Epithelial cell of esophagus (primary cell): ENCODE measurements around the gene PTPRR.
A peak's percentile ranks its signal among the peaks of the same experiment; 100 is the strongest.

ENCODE experiments used
- DNase-seq: peaks from one replicate; pipeline ENCODE4 v3.0.0; 2010; ENCODE audit warnings: low read depth
- H3K4me3 ChIP-seq: 2 replicates; pipeline ENCODE4 v1.5.1; 2011; ENCODE audit warnings: mild to moderate bottlenecking, low read length, control low read depth
- TF ChIP-seq, protein P1 (sequence below): IDR thresholded peaks from 2 replicates; pipeline ENCODE4 v1.5.1; 2011; ENCODE audit warnings: low read depth, mild to moderate bottlenecking, low read length, control low read depth, inconsistent platforms; ENCODE audit not compliant: insufficient read depth; ENCODE audit errors: missing control alignments

PTPRR gene

DNA sequence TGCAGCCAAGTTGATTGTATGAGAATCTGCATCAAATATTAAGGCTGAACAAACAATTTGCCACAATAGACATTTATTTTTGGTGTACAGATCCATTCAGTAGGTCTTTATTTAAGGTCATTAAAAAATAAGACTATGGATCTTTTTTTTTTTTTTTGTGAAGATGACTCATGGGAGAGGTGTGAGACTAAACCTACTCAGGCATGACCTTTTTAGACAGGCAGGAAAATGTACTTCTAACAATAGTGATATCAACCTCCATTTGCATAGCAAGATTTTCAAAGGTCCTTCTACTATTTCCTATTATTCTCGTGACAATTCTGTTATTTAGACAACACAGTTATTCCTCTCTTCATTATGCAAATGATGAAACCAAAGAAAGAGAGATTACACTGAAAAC, 39.9 kb upstream of the PTPRR start:
- DNase-seq = peak; percentile 15
- no peak overlapping the region for H3K4me3 ChIP-seq
- TF ChIP-seq, protein P1, sequence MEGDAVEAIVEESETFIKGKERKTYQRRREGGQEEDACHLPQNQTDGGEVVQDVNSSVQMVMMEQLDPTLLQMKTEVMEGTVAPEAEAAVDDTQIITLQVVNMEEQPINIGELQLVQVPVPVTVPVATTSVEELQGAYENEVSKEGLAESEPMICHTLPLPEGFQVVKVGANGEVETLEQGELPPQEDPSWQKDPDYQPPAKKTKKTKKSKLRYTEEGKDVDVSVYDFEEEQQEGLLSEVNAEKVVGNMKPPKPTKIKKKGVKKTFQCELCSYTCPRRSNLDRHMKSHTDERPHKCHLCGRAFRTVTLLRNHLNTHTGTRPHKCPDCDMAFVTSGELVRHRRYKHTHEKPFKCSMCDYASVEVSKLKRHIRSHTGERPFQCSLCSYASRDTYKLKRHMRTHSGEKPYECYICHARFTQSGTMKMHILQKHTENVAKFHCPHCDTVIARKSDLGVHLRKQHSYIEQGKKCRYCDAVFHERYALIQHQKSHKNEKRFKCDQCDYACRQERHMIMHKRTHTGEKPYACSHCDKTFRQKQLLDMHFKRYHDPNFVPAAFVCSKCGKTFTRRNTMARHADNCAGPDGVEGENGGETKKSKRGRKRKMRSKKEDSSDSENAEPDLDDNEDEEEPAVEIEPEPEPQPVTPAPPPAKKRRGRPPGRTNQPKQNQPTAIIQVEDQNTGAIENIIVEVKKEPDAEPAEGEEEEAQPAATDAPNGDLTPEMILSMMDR = no peak

DNA sequence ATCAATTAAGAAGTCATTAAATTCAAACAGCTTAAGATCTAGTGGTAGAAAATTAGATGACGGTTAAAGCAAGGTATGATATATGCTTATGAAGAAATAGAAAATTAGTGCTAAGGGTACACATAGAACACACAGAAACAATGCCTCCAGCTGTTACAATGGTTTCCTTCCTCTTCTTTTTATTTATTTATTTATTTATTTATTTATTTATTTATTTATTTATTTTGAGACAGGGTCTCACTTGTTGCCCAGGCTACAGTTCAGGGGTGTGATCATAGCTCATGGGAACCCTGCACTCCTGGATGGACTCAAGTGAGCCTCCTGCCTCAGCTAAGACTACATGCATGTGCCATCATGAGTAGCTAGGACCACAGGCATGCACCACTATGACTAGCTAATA, 34.9 kb upstream of the PTPRR start:
- no peak for DNase-seq
- H3K4me3 ChIP-seq = no peak overlapping the region
- TF ChIP-seq, protein P1 = no peak

DNA sequence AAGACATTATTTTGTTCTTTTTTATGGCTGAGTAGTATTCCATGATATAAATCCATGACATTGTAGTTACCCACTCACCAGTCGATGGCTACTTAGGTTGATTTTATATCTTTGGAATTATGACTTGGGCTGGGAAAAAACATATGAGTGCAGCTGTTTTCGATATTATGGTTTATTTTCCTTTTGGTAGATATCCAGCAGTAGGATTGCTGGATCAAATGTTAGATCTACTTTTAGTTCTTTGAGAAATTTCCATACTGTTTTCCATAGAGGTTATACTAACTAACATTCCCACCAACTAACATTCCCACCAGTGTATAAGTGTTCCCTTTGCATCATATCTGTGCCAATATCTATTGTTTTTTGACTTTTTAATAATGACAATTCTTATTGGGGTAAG, 29.9 kb upstream of the PTPRR start:
- TF ChIP-seq, protein P1 = no peak
- no peak overlapping the region for H3K4me3 ChIP-seq
- no peak for DNase-seq

DNA sequence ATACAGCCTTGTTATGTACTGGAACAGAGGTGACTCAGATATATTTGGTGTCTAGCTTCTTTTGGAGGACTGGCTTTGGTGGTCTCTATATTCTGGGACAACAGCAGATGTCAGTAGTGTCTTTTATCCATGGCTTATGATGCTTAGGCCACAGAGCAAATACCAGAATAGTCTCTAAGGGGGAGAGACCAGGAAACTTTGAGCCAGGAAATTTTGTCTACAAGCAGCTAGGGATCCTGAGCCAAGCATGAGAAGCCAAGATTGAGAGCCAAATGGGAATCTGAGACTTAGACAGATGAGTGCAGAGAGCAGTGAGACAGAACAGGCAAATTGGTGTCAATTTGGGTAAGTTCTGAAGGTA, 28.4 kb upstream of the PTPRR start:
- no peak for DNase-seq
- no peak overlapping the region for H3K4me3 ChIP-seq
- TF ChIP-seq, protein P1 = no peak

DNA sequence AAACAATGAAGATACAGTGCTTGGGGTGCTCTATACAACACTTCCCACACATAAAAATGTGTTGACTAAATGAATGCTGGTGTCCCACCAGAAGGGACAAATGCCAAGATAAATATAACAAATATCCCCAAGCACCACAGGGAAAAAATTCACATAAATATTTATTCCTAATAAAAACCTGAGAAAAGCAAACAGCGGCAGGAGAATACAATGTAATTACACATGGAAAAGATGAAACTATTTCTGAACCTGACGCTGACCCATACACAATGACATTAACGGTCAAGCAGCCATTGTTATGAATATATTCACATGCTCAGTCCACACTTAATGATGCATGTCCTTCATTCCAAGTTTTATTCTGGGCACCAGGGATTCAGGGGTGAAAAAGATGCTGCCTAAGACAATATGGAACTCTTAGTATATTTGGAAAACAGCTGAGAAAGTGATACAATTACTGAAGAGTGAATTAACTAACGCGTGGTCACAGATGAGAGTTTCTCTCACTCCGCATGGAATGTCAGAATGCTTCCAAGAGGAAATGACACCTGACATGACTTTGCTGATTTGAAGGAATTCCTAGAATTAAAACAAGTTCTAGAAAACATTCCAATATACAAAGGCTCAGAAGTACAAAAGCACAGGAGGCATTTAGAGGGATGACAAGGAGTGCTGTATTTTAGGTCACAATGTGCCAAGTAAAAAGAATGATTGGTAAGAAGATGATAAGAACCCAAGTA, 27.9 kb upstream of the PTPRR start:
- H3K4me3 ChIP-seq = no peak overlapping the region
- no peak for DNase-seq
- TF ChIP-seq, protein P1 = no peak

DNA sequence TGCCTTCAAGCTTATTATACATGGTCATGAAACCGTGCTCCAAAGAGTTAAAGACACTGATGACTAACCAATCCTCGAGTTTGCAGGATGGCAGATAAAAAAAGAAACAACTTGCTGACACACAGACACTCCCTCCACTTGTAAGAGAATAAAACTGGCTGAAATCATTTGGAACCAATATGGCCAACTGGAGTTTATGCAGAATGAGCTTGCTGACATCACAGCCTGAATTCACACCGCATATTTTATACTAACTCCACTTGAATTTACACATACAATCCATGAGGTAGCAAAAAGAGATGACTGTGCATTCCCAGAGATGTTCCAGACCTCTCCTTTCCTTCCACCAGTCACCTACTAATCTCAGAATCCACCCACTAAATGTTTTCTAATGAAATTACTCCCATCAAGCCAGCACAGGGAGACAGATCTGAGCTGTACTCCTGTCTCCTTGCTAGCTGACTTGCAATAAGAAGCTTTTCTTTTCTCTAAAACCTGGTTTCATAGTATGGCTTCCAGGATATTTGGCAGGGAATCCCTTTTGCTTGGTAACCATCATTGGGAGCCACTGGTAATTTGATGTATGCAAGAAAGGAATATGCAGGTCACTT, 15.8 kb upstream of the PTPRR start:
- no peak for DNase-seq
- H3K4me3 ChIP-seq = no peak overlapping the region
- TF ChIP-seq, protein P1 = no peak

DNA sequence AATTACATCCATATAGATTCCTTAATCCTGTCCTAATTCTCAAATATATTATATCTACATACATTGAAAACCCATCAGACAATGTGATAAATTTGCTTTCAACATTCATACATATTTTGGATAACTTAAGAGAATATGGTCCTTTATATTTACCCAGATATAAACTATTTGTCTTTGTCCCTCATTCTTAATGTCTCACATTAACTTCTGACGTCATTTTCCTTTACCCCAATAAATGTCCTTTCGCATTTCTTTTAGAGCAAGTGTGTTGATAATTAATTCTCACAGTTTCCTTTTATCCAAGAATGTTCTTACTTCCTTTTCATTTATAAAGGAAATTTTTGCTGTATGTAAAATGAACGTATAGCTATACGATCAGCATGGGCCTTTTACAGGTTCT, 12.6 kb upstream of the PTPRR start:
- DNase-seq = no peak
- TF ChIP-seq, protein P1 = no peak
- no peak overlapping the region for H3K4me3 ChIP-seq
